ENCODE measurements around the gene IFNAR1.
"Not testable (repeated sequence)": the region's sequence is repeated elsewhere in the genome, so short reads cannot be mapped to it uniquely, and the experiment has no call there.

The IFNAR1 gene

GRCh38 chr21:33350676-33351075 is 25.9 kb downstream of the IFNAR1 start:
- no peak for DNase-seq

GRCh38 chr21:33355355-33355754 is 30.6 kb downstream of the IFNAR1 start:
- no peak for DNase-seq

DNA sequence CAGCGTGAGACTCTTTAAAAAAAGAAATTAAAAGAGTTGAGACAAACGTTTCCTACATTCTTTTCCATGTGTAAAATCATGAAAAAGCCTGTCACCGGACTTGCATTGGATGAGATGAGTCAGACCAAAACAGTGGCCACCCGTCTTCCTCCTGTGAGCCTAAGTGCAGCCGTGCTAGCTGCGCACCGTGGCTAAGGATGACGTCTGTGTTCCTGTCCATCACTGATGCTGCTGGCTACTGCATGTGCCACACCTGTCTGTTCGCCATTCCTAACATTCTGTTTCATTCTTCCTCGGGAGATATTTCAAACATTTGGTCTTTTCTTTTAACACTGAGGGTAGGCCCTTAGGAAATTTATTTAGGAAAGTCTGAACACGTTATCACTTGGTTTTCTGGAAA is 31.2 kb downstream of the IFNAR1 start:
- DNase-seq = no peak

DNA sequence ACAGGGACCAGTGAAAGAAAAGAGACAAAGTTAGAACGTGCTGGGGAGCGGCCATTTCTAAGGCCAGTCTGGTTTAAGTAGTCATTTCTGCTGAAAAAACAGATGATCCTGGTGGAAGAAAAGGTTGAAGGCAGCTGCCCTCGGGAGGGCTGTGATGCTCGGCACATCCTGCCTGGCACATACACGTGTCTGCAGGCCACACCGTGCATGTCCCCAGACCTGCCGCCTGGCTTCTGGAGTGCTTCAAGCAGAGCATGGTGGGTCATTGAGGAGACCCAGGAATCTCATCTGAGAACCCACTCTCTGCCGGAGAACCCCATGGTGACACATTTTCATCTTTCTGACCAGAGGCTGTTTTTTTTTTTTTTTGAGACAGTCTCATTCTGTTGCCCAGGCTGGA is 32.4 kb downstream of the IFNAR1 start:
- no peak for DNase-seq

DNA sequence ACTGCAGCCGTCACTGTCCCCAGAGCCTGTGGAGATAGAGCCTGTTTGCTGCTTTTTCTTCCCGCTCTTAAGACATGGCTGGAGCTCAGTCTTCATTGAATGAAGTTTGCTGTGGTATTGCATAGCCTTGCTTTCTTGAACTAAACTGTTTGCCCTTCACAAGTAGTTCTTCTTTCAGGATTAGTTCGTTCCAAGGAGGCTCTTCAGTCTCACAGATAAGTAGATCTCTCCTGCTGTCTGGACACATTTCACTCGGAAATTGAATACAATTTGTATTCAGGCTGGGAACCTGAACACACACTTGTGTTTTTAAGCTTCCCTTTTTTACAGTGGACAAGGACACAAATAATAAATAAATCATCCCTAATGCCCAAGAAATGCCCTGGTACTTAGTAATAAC is 34.7 kb downstream of the IFNAR1 start:
- DNase-seq = no peak

DNA sequence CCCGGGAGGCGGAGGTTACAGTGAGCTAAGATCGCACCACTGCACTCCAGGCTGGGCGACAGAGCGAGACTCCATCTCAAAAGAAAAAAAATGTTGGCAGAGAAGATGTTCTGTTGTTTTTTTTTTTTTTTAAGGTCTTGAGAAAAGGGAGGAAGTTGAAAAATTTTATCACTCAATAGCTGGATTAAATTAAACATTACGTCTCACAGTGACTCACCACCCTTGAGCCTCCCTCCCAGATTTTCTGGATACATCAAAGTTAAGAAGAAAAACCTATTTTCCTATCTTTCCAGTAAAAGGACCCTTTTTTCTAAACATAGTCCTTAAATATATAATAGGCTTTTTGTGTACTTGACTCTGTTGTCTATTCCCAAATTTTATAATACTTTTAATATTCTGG is 35.5 kb downstream of the IFNAR1 start:
- no peak for DNase-seq

- DNase-seq = peak; percentile 90
Observed at GRCh38 chr21:33360881-33361602, 36.3 kb downstream of the IFNAR1 start.

GRCh38 chr21:33362044-33362555 is 37.3 kb downstream of the IFNAR1 start:
- peak; percentile 75 for DNase-seq

DNA sequence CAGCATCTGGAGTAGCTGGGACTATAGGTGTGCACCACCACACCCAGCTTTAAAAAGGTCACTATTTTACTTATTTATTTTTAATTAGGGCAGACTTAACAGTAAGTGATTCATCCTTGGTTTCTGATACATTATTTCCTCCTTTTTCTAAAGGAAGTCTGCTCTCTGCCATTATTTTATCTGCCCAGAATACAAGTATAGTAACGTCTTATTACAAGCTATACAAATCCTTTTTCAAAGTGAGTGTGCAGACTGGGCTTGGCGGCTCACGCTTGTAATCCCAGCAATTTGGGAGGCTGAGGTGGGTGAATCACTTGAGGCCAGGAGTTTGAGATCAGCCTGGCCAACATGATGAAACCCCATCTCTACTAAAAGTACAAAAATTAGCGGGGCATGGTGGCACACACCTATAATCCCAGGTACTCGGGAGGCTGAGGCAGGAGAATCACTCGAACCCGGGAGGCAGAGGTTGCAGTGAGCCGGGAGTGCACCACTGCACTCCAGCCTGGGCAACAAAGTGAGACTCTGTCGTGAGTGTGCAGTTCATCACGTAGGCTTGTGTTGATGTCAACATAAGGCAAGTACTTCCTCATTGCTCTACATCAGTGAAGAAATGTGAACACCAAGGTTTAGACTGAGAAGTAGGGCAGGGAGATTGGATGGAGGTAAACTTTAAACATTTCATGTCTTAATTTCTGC is 39.3 kb downstream of the IFNAR1 start:
- DNase-seq = not testable (repeated sequence)

- DNase-seq = no peak
Observed at GRCh38 chr21:33364830-33365229, 40.1 kb downstream of the IFNAR1 start.

- DNase-seq = no peak
Observed at GRCh38 chr21:33367309-33367973, 42.7 kb downstream of the IFNAR1 start.

- no peak for DNase-seq
Observed at GRCh38 chr21:33368124-33368523, 43.4 kb downstream of the IFNAR1 start.

DNA sequence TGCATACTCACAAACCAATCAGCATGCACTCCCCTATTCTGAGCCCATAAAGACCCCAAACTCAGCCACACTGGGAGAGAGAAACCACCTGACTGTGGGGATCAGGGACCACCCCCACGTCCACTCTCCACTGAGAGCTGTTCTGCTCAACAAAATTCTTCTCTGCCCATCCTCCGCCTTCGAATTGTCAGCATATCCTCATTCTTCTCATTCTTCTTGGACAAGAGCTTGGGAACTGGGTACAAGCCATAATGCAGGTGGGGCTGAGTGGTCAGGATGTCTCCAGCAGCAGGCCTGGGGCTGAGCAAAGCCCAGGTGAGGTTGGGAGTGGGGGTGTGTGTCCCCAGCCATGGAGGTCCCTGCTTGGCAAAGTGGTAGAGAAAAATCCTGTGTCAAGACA is 43.8 kb downstream of the IFNAR1 start:
- no peak for DNase-seq

DNA sequence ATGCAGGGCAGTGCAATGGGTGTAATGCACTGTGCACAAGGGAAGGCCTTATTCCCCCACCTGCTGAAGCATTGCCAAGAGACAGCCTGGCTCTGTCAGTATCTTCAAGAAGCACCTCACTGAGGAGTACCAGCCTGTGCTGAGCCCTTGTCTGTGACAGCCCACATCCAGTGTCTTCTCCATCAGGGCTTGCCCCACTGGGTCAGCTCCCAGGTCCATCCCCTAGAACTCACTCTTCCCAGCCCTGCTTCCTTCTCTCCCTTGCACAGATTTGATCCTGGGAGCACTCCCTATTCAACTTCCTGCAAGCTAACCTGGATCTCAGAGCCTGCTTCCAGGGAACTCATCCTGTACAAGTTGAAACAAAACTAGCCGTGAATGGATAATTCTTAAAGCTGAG is 44.8 kb downstream of the IFNAR1 start:
- DNase-seq = no peak

DNA sequence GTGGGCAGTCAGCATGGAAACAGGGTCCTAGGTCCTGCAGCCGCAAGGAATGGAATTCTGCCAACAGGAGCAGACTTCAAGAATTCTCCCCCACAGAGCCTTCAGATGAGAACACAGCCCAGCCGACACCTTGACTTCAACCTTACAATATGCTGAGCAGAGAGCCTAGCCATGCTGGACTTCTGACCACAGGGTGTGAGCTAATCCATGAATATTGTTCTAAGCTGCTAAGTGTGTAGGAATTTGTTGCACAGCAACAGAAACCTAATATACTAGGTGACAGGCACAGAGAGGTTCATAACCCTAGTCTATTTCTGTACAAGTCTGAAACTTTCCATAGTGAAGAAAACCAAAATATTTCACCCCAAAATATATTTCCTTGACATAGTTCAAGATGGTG is 45.5 kb downstream of the IFNAR1 start:
- DNase-seq = no peak

DNA sequence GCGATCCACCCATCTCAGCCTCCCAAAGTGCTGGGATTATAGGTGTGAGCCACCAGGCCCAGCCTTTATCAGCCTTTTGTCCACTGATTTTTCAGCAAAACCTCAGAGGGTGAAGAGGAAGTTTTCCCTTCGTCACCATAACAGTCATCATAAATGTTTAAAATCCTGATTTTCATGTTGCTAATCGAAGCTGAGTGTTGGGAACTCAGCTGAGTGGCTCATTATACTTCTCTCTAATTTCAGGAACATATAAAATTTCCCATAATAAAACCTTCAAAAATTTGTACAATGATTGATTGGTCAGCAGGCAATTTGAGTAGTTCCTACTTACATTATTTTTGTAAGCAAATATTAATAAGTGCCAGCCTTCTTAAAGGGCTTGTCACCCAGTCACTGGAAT is 46.6 kb downstream of the IFNAR1 start:
- DNase-seq = no peak

GRCh38 chr21:33372582-33372981 is 47.8 kb downstream of the IFNAR1 start:
- no peak for DNase-seq

- DNase-seq = no peak
Observed at GRCh38 chr21:33373451-33373850, 48.7 kb downstream of the IFNAR1 start.

GRCh38 chr21:33374080-33374449 is 49.3 kb downstream of the IFNAR1 start:
- DNase-seq = no peak

- DNase-seq = peak; percentile 78
Observed at GRCh38 chr21:33374450-33375096, 49.8 kb downstream of the IFNAR1 start.

DNA sequence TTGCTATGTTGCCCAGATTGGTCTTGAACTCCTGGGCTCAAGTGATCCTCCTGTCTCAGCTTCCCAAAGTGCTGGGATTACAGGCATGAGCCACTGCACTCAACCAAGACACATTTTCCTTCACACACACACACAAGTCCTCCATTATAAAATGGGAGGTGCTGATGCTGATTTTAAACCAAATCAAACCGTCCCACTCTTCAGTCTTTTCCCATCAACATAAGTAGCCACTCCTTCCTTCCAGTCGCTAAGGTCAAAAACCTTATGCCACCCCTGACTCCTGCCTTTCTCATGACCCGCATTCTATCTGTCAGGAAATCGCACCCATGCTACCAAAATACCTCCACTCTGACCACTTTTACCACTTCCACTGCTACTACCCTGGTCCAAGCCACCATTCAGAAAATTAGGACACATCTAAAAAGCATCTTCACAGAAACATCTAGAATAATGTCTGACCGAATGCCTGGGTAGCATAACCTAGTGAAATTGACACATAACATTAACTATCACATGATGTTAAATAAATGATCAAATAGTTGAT is 50.4 kb downstream of the IFNAR1 start:
- no peak for DNase-seq

DNA sequence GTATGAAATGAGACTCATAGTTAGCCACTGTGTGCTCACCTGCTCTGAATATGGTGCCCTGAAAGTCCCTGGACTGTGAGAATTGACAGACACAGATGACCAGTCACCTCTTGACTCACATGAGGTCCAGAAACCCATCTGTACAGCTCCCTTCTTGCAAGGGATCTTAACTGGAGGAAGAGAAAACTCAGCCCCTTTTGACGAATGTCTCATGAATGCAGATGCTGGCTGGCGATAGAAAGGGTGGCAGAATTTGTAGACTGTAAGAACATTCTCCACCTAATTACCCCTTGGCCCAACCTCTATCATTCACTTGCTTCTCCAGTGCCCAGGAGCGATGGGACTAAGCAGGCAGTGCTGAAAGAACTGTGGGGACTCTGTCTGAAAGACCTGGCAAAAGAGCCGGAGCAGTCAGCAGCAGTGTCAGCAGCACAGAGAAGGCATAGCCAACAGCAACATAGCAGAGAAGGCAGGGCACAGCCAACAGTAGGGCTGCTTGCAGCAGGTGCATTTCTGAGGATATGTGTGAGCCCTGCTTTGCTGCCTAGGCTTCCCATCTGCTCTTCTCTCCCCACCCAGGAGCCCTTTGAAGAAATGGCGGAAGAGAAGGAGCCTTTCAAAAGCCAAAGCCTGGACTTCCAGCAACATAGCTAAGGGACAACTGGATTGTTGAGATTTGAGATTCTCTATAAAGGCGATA is 52.6 kb downstream of the IFNAR1 start:
- no peak for DNase-seq

All from CD4-positive, alpha-beta T cell treated with Interleukin-6 for 4 hours (primary cell).